DND-41 (cell line): Measurements from ENCODE around the gene TRPV6.

Experiments
- ATAC-seq: fragments of 200-7000 bp; cut with Tn5 transposase; 3 replicates; pipeline ENCODE4 v1.9.1; 2021; ENCODE audit warnings: low read depth; ENCODE audit not compliant: insufficient read depth
- DNase-seq: peaks from one replicate; pipeline ENCODE4 v3.0.0-alpha.2; 2020
- H2AFZ ChIP-seq: 2 replicates; pipeline ENCODE4 v1.6.0; 2012; ENCODE audit warnings: low read depth, low read length
- H3K27ac ChIP-seq: 2 replicates; pipeline ENCODE4 v1.5.1; 2012; ENCODE audit warnings: low read length, inconsistent platforms
- H3K27me3 ChIP-seq: fragments of 200-600 bp; sonication (generic); 2 replicates; pipeline ENCODE4 v1.6.0; 2012; ENCODE audit warnings: low read length, mild to moderate bottlenecking, inconsistent platforms; ENCODE audit not compliant: insufficient read depth, poor library complexity
- H3K36me3 ChIP-seq: 2 replicates; pipeline ENCODE4 v1.5.1; 2012; ENCODE audit warnings: low read length, inconsistent platforms; ENCODE audit not compliant: insufficient read depth
- H3K4me1 ChIP-seq: 2 replicates; pipeline ENCODE4 v1.5.1; 2012; ENCODE audit warnings: mild to moderate bottlenecking, low read length; ENCODE audit not compliant: insufficient read depth
- H3K4me2 ChIP-seq: 2 replicates; pipeline ENCODE4 v1.6.0; 2012; ENCODE audit warnings: mild to moderate bottlenecking, moderate library complexity, low read length, inconsistent platforms; ENCODE audit not compliant: insufficient read depth
- H3K4me3 ChIP-seq, 2 experiments: fragments of 200-600 bp in 1 of 2; shearing (Covaris generic) in 1 of 2; 2 replicates each; pipeline ENCODE4 v1.5.1; 2012 to 2016; ENCODE audit warnings: inconsistent platforms in 2 of 2, low read length in 2 of 2, mild to moderate bottlenecking in 2 of 2, low read depth in 1 of 2, moderate library complexity in 1 of 2
- H3K79me2 ChIP-seq: 2 replicates; pipeline ENCODE4 v1.6.0; 2012; ENCODE audit warnings: low read length, inconsistent platforms; ENCODE audit not compliant: insufficient read depth
- H3K9ac ChIP-seq: 2 replicates; pipeline ENCODE4 v1.6.0; 2012; ENCODE audit warnings: low read depth, mild to moderate bottlenecking, inconsistent platforms, low read length, moderate library complexity
- H3K9me3 ChIP-seq: 2 replicates; pipeline ENCODE4 v1.5.1; 2012; ENCODE audit warnings: low read length, moderate library complexity, mild to moderate bottlenecking, inconsistent platforms; ENCODE audit not compliant: insufficient read depth, severe bottlenecking
- H4K20me1 ChIP-seq: 2 replicates; pipeline ENCODE4 v1.6.0; 2012; ENCODE audit warnings: low read length; ENCODE audit not compliant: insufficient read depth
- CTCF ChIP-seq: IDR thresholded peaks from 2 replicates; pipeline ENCODE4 v1.5.1; 2012; ENCODE audit warnings: borderline replicate concordance, low read length, moderate library complexity, mild to moderate bottlenecking; ENCODE audit not compliant: poor library complexity, severe bottlenecking; ENCODE audit errors: extremely low read depth
- EZH2 ChIP-seq: IDR thresholded peaks from 3 replicates; pipeline ENCODE4 v1.6.1; 2012; ENCODE audit warnings: borderline replicate concordance, low read depth, mild to moderate bottlenecking, moderate library complexity, low read length, inconsistent platforms; ENCODE audit not compliant: severe bottlenecking

TRPV6 gene

GRCh38 chr7:142927085-142927745 is 41.7 kb upstream of the TRPV6 start:
- DNase-seq (no peak), ATAC-seq (no peak)
- Histone ChIP-seq H3K36me3 (no peaks in the 10 kb centered on the region), H3K79me2 (no peaks in the 10 kb centered on the region), H2AFZ (no peak overlapping the region), H3K4me2 (no peak overlapping the region), H4K20me1 (no peaks in the 10 kb centered on the region), H3K9ac (no peak overlapping the region), H3K9me3 (no peaks in the 10 kb centered on the region), H3K27me3 (no peaks in the 10 kb centered on the region), H3K27ac (no peak overlapping the region), H3K4me3 (no peak overlapping the region), H3K4me1 (no peaks in the 10 kb centered on the region)
- TF ChIP-seq CTCF (no peak), EZH2 (no peak)

- no peak overlapping the region for H3K27ac ChIP-seq
- no peaks in the 10 kb centered on the region for H3K4me1 ChIP-seq
- no peak overlapping the region for H3K4me2 ChIP-seq
- H4K20me1 ChIP-seq: no peaks in the 10 kb centered on the region
- no peaks in the 10 kb centered on the region for H3K9me3 ChIP-seq
- no peaks in the 10 kb centered on the region for H3K79me2 ChIP-seq
- H3K9ac ChIP-seq: no peak overlapping the region
- no peak for ATAC-seq
- TF ChIP-seq CTCF: peak; percentile 42
- no peak for TF ChIP-seq EZH2
- no peaks in the 10 kb centered on the region for H3K27me3 ChIP-seq
- no peak overlapping the region for H3K4me3 ChIP-seq
- no peak overlapping the region for H2AFZ ChIP-seq
- DNase-seq: no peak
- H3K36me3 ChIP-seq: no peaks in the 10 kb centered on the region
Measured at GRCh38 chr7:142925413-142925812, 39.9 kb upstream of the TRPV6 start.

- Histone ChIP-seq H3K4me1 (no peaks in the 10 kb centered on the region), H3K36me3 (no peaks in the 10 kb centered on the region), H4K20me1 (no peaks in the 10 kb centered on the region), H3K4me2 (no peak overlapping the region), H3K9me3 (no peaks in the 10 kb centered on the region), H3K27ac (no peak overlapping the region), H3K79me2 (no peaks in the 10 kb centered on the region), H3K27me3 (no peaks in the 10 kb centered on the region), H3K9ac (no peak overlapping the region), H3K4me3 (no peak overlapping the region), H2AFZ (no peak overlapping the region)
- ATAC-seq: no peak
- no peak for DNase-seq
- TF ChIP-seq EZH2 (no peak), CTCF (no peak)
Measured at GRCh38 chr7:142923391-142923790, 37.8 kb upstream of the TRPV6 start.

GRCh38 chr7:142919656-142920055 is 34.1 kb upstream of the TRPV6 start:
- no peaks in the 10 kb centered on the region for H3K79me2 ChIP-seq
- TF ChIP-seq EZH2 (no peak), CTCF (no peak)
- ATAC-seq (no peak), DNase-seq (no peak)
- H3K9me3 ChIP-seq: no peaks in the 10 kb centered on the region
- H3K4me1 ChIP-seq: no peaks in the 10 kb centered on the region
- no peak overlapping the region for H3K4me2 ChIP-seq
- H4K20me1 ChIP-seq: no peaks in the 10 kb centered on the region
- no peaks in the 10 kb centered on the region for H3K36me3 ChIP-seq
- no peak overlapping the region for H2AFZ ChIP-seq
- no peak overlapping the region for H3K4me3 ChIP-seq
- H3K27ac ChIP-seq: no peak overlapping the region
- peaks cover 6% of the 10 kb centered on the region for H3K27me3 ChIP-seq
- no peak overlapping the region for H3K9ac ChIP-seq
